Activated B cell treated with CpG ODN at 0.5 μM for 24 hours (primary cell): ENCODE measurements around the gene MYO15A. TPM values are rescaled to one million over a fixed set of nuclear protein-coding genes. Genes with fewer than 3 reads are reported as not detected.

Source experiments
- ATAC-seq: fragments of 200-7000 bp; cut with Tn5 transposase; one replicate; pipeline ENCODE4 v1.10.0; 2021; ENCODE audit warnings: low read depth, mild to moderate bottlenecking, moderate library complexity
- CTCF ChIA-PET: fragments of 350-600 bp; sonication (Branson Sonifier 250); formaldehyde crosslinking; loops from one replicate; lab custom pipeline; 2021; ENCODE audit warnings: antibody characterized with exemption; lab: Charles Lee
- POLR2A ChIA-PET: fragments of 350-600 bp; sonication (Branson Sonifier 250); formaldehyde crosslinking; loops from one replicate; lab custom pipeline; 2021; ENCODE audit warnings: antibody characterized with exemption; lab: Charles Lee
- DNase-seq: peaks from one replicate; pipeline ENCODE4 v3.0.0; 2022
- H3K27ac Mint-ChIP-seq: one replicate; pipeline ENCODE4 v1.8.0; 2020; ENCODE audit warnings: mixed read lengths
- H3K27me3 Mint-ChIP-seq: one replicate; pipeline ENCODE4 v1.8.0; 2021; ENCODE audit warnings: mixed read lengths
- H3K36me3 Mint-ChIP-seq: one replicate; pipeline ENCODE4 v1.8.0; 2021; ENCODE audit warnings: low read depth, mixed read lengths
- H3K4me1 Mint-ChIP-seq: one replicate; pipeline ENCODE4 v1.8.0; 2021; ENCODE audit warnings: mixed read lengths
- H3K4me3 Mint-ChIP-seq: one replicate; pipeline ENCODE4 v1.8.0; 2020; ENCODE audit warnings: mild to moderate bottlenecking, mixed read lengths
- H3K9me3 Mint-ChIP-seq: one replicate; pipeline ENCODE4 v1.8.0; 2020; ENCODE audit warnings: mixed read lengths
- CTCF ChIP-seq: fragments of 200-600 bp; IDR thresholded peaks from one replicate; pipeline ENCODE4 v1.8.0; 2022; ENCODE audit warnings: antibody characterized with exemption, mild to moderate bottlenecking
- intact Hi-C: fragments of 100-400 bp; cut with micrococcal nuclease; formaldehyde crosslinking; loops from one replicate; pipeline ENCODE4 v1.15.1; 2024
- total RNA-seq: library from RNA; stranded (reverse); gene quantifications from 2 replicates; pipeline ENCODE4 v1.2.3, GENCODE V29; 2022

The MYO15A gene
- total RNA-seq, 1 donor from 2014 or later = 1.3 TPM

GRCh38 chr17:18146980-18147379 lies 38.4 kb downstream of the MYO15A start:
- TF ChIP-seq CTCF = no peak
- ATAC-seq (no peak), DNase-seq (no peak)
- intact Hi-C loops = no loop called here
- Mint-ChIP-seq H3K9me3 (no peaks in the 10 kb centered on the region), H3K27me3 (no peaks in the 10 kb centered on the region), H3K27ac (no peak overlapping the region), H3K4me1 (no peaks in the 10 kb centered on the region), H3K4me3 (no peak overlapping the region), H3K36me3 (no peaks in the 10 kb centered on the region)
- POLR2A ChIA-PET = no interaction called here
- CTCF ChIA-PET = no interaction called here

- DNase-seq = no peak
- ChIA-PET CTCF (no interaction called here), POLR2A (interaction anchor here (0.6 kb wide), 1 partner anchor 36 kb away, joined by 4 read pairs; no protein-coding TSS in a partner anchor)
- Mint-ChIP-seq H3K27ac (no peak overlapping the region), H3K4me1 (peaks cover 8% of the 10 kb centered on the region), H3K9me3 (no peaks in the 10 kb centered on the region), H3K36me3 (no peaks in the 10 kb centered on the region), H3K27me3 (no peaks in the 10 kb centered on the region), H3K4me3 (no peak overlapping the region)
- ATAC-seq = no peak
- intact Hi-C loops = no loop called here
- no peak for TF ChIP-seq CTCF
Measured at GRCh38 chr17:18148586-18148985, 40.0 kb downstream of the MYO15A start.

- Mint-ChIP-seq H3K27me3 (no peaks in the 10 kb centered on the region), H3K36me3 (no peaks in the 10 kb centered on the region), H3K27ac (no peak overlapping the region), H3K9me3 (no peaks in the 10 kb centered on the region), H3K4me3 (no peak overlapping the region), H3K4me1 (peaks cover 15% of the 10 kb centered on the region)
- ATAC-seq (no peak), DNase-seq (no peak)
- intact Hi-C loops = loop anchor here (10.0 kb wide), 1 partner anchor 164 kb away; the partner anchor contains the start of genes SMCR8 and TOP3A
- ChIA-PET POLR2A (interaction anchor here (0.5 to 2.0 kb wide), 2 partner anchors 32 to 40 kb away, joined by 4 to 7 read pairs; partner anchors contain the start of gene ALKBH5), CTCF (no interaction called here)
- no peak for TF ChIP-seq CTCF
Measured at GRCh38 chr17:18151290-18151689, 42.7 kb downstream of the MYO15A start.

GRCh38 chr17:18155179-18155578 lies 46.6 kb downstream of the MYO15A start:
- H3K36me3 Mint-ChIP-seq = no peaks in the 10 kb centered on the region
- no peaks in the 10 kb centered on the region for H3K27me3 Mint-ChIP-seq
- no peak overlapping the region for H3K4me3 Mint-ChIP-seq
- DNase-seq (no peak), ATAC-seq (no peak)
- CTCF ChIA-PET = no interaction called here
- H3K9me3 Mint-ChIP-seq = no peaks in the 10 kb centered on the region
- POLR2A ChIA-PET = interaction anchor here (1.3 kb wide), 2 partner anchors 28 to 29 kb away, joined by 3 to 7 read pairs; partner anchors contain the start of gene ALKBH5
- H3K4me1 Mint-ChIP-seq = peaks cover 26% of the 10 kb centered on the region
- intact Hi-C loops = loop anchor here (5.0 to 10.0 kb wide), 2 partner anchors 118 to 160 kb away; partner anchors contain the start of genes ATPAF2, GID4, SMCR8 and TOP3A
- H3K27ac Mint-ChIP-seq = peak overlapping the region; percentile 41
- no peak for TF ChIP-seq CTCF

GRCh38 chr17:18156171-18156975 lies 47.8 kb downstream of the MYO15A start:
- ATAC-seq (no peak), DNase-seq (no peak)
- ChIA-PET POLR2A (interaction anchor here (1.3 kb wide), 2 partner anchors 27 to 28 kb away, joined by 3 to 7 read pairs; partner anchors contain the start of gene ALKBH5), CTCF (no interaction called here)
- Mint-ChIP-seq H3K27ac (no peak overlapping the region), H3K9me3 (no peaks in the 10 kb centered on the region), H3K4me3 (no peak overlapping the region), H3K4me1 (peaks cover 28% of the 10 kb centered on the region), H3K36me3 (no peaks in the 10 kb centered on the region), H3K27me3 (no peaks in the 10 kb centered on the region)
- intact Hi-C loops = loop anchor here (5.0 to 10.0 kb wide), 2 partner anchors 119 to 158 kb away; partner anchors contain the start of genes ATPAF2, GID4, SMCR8 and TOP3A
- TF ChIP-seq CTCF = no peak
